Myocyte (in vitro differentiated cells): ENCODE measurements around the gene PCSK5. TPM values are rescaled to one million over a fixed set of nuclear protein-coding genes. Genes with fewer than 3 reads are reported as not detected.

Experiments used
- DNase-seq: peaks from one replicate; pipeline ENCODE4 v3.0.0-alpha.2; 2012; ENCODE audit warnings: low read depth
- total RNA-seq: library from RNA; depleted of rRNA; stranded (reverse); fragments of >200 nt; gene quantifications from 2 replicates; pipeline ENCODE4 v1.2.3, GENCODE V29; 2014

The PCSK5 gene
- total RNA-seq, 1 donor from 2014 or later = 5.4 TPM

DNA sequence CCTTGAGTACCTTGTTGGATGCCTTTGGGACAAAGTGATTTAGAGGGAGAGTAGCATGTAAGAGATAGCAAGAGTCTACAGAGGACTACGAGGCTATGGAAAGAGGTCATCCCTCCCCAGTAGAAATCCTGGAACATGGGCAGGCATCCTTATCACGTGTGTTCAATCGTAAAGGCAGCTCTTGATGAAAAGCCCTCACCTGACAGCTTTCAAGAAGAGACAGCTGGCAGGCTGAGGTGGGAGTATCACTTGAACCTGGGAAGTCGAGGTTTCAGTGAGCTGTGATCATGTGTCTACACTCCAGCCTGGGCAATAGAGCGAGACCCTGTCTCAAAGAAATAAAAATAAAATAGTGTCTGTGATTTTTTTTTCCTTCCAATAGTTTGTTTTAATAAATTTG is 112.6 kb downstream of the PCSK5 start:
- DNase-seq = no peak

DNA sequence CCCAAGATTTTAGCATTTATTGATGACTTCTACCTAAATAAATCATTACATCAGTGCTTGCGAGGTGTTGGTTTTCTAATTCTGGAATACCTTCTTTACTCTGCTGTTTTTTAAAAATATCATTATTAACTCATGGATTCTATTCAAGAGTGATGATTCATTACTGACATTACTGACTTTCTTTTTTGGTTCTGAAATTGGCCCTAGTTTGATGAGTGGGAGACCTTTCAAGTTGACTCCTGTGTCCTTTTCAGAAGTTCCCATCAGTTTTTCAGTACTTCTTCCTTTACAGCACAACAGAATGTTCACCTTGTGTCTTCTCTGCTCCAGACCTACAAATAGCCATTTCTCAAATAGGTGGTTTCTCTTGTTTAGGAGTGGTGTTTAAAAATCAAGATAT is 114.1 kb downstream of the PCSK5 start:
- no peak for DNase-seq

DNA sequence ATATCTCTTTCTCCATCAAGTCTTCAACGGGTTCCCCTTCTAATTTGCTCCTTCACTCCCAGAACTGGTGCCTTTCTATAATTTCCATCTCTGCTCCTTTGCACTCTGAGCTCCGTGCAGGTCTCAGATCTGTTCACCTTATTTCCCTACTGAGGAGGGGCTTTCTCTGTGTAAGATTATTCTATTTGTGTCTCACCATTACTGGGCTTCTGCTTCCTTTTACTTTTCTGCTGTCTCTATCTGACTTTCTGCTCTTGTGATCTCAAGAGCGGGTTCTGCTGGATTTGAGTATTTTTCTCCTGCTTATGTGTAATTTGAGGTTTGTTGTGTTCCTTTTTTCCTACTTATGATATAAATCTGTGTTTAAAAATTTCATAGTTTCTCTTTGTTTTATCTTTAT is 117.5 kb downstream of the PCSK5 start:
- no peak for DNase-seq

- no peak for DNase-seq
Observed at GRCh38 chr9:76013809-76014208, 123.3 kb downstream of the PCSK5 start.

- DNase-seq = no peak
Observed at GRCh38 chr9:76018235-76018634, 127.8 kb downstream of the PCSK5 start.

DNA sequence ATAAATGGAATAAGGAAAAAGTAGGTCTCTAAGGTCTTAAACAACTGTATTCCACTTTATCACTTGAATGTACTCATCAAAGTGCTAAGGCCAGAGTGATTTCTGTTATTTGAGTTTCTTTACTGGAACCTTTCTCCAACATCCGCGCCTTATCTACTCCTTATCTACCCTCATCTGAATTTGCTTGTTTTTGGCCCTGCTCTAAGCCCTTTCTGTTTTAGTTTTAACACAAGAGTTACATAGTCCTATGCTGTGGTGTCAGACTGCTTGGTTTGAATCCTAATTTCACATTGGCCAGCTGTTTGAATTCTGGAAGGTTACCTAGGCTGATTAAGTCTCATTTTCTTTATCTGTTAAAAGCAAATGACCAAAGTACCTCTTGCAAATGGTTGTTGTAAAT is 128.3 kb downstream of the PCSK5 start:
- DNase-seq = no peak

DNA sequence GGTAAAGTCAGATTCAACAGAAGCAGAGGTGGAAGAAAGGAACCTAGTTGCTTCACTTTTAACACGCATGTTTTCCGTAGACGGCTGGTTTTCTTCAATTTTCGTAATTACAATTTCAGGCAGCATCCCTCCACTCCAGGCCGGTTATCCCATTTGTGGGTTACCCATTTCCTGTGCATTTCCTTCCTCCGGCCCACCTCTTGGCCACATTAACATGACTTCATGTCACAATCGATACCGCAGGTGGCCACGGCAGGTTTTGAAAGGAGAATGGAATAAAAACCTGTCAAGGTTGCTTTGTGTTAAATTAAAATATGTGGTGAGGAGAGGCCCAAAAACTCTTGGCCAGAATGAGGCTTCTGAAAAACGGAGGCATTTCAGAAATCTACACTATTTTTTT is 130.2 kb downstream of the PCSK5 start:
- DNase-seq = no peak

- DNase-seq = no peak
Observed at GRCh38 chr9:76022317-76022716, 131.8 kb downstream of the PCSK5 start.

GRCh38 chr9:76023715-76024195 is 133.3 kb downstream of the PCSK5 start:
- no peak for DNase-seq

GRCh38 chr9:76025286-76025685 is 134.8 kb downstream of the PCSK5 start:
- DNase-seq = no peak

DNA sequence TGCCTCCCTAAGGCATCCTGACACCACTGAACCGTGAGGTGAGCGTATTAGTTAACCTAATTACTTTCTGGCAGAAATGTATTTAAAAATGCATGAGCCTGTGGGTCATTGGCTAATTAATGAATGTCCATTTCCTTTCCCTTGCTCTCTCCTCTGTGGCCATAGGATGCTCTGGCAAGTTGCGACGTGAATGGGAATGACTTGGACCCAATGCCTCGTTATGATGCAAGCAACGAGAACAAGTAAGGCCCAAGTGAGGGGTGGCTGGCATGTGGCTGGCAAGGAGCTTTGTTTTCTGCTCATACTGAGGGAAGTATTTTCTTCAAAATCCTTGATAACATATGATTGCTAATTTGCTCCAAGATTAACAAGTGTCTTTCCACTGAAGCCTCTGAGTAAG is 136.3 kb downstream of the PCSK5 start:
- no peak for DNase-seq

DNA sequence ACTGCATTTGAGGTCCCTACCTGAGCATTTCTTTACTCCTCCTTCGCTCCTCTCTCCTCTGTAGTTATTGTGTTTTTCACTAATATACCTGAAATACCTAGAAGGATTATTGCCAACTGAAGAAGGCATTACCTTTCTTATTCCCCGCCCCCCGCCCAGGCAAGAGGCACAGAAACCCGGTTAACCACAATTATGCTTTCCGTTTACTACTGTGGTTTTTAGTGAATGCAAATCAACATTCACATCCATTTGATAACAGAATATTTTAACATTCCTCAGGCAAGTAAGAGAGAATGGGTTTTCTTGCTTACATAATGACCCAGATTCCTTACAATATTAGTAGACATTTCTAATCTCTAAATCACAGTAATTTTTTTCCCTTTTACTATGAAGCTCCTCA is 136.9 kb downstream of the PCSK5 start:
- DNase-seq = no peak

DNA sequence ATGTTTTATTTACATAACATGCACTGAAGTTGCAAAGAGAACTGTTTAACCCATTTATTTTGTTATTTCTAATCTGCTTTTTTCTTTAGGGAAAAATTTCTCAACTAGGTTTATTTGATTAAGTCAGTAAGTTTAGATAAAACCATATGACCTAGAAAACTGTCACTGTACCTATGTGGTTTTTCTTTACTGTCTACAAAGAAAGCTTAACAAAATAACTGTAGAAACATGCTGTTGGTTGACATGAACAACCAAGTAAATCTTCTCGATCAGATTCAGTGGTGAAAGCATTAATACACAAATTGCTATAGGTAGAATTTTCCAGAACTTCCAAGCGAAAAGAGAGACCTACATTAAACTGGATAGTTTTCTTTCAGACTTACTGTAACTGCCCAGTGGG is 137.4 kb downstream of the PCSK5 start:
- no peak for DNase-seq

DNA sequence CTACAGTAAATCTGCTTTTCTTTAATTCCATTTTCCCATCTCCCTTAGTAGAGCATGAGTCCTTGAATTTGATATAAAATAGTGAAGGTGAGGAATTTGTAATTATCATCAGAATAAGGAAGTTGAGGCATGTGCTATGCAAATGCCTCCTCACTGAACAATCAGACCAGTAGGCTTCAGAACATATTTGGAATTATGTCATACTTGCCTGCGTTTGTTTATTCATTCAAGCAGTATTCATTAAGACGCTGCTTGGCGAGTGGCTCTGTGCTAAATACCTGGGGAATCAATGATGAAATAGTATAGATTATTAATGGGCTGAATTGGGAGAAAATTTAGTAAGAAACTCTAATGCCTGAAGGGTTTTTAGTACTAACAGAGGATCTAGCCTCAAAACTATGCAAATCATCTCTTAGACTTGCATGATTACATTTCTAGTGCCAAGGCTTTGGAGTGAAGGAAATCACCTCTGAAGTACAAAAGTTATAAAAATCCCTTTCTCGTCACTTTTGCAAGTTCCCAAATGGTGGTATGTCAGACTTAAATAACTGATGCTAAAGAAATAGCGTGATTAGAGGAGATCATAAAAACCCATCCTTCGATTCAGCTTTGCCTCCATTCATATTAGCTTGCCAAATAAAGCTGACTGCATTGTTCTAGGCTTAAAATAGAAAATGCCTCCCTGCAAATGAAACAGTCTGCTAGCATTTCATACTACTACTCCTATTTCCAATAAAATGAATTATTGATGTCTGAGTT is 141.7 kb downstream of the PCSK5 start:
- DNase-seq = no peak

- DNase-seq = no peak
Observed at GRCh38 chr9:76032797-76033373, 142.4 kb downstream of the PCSK5 start.

- DNase-seq = no peak
Observed at GRCh38 chr9:76034049-76034448, 143.6 kb downstream of the PCSK5 start.

- DNase-seq = no peak
Observed at GRCh38 chr9:76036762-76037161, 146.3 kb downstream of the PCSK5 start.

GRCh38 chr9:76037587-76038225 is 147.2 kb downstream of the PCSK5 start:
- DNase-seq = no peak

DNA sequence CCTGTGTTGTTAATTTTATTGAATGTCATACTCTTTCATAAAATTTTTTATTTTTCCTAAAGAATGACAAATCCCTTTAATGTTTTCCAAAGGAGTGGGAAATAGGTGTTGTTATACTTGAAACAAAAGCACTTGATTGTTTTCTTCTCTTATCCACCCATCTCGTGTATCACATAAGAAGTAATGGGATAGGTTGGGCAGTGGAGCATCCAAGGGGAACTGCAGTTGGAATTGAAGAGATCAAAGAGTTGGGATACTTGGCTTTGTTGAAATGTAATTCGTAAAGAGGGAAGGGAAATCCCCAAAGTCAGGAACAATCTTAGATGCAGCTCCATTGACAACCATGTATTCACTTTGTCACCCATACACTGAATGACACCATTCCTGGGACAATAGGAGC is 148.0 kb downstream of the PCSK5 start:
- DNase-seq = no peak

GRCh38 chr9:76044266-76044819 is 153.9 kb downstream of the PCSK5 start:
- DNase-seq = no peak

- DNase-seq = peak; percentile 17
Observed at GRCh38 chr9:76045221-76045620, 154.7 kb downstream of the PCSK5 start.

GRCh38 chr9:76049341-76049740 is 158.9 kb downstream of the PCSK5 start:
- no peak for DNase-seq
